GM21825 (cell line): ENCODE data around the gene PLK3.

Experiments used
- ATAC-seq: cut with Tn5 transposase; IDR thresholded peaks from one replicate; pipeline ENCODE4 v1.9.1; 2021; ENCODE audit warnings: mild to moderate bottlenecking, moderate library complexity; ENCODE audit not compliant: unreplicated experiment

PLK3 gene

GRCh38 chr1:44849575-44850132, 49.5 kb downstream of the PLK3 start:
- ATAC-seq: no peak

GRCh38 chr1:44851308-44851707, 51.1 kb downstream of the PLK3 start:
- ATAC-seq: no peak

DNA sequence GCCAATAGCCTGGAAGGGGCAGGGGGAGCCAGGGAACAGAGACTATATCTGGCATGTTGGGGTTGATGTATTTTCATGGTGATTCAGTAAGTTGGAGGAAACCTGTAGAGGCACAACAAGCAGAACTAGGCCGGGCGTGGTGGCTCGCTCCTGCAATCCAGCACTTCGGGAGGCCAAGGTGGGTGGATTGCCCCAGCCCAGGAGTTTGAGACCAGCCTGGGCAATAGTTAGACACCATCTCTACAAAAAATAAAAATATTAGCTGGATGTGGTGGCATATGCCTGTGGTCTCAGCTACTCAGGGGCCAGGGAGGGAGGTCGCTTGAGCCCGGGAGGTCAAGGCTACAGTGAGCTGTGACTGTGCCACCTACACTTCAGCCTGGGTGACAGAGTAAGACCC, 53.0 kb downstream of the PLK3 start:
- no peak for ATAC-seq

DNA sequence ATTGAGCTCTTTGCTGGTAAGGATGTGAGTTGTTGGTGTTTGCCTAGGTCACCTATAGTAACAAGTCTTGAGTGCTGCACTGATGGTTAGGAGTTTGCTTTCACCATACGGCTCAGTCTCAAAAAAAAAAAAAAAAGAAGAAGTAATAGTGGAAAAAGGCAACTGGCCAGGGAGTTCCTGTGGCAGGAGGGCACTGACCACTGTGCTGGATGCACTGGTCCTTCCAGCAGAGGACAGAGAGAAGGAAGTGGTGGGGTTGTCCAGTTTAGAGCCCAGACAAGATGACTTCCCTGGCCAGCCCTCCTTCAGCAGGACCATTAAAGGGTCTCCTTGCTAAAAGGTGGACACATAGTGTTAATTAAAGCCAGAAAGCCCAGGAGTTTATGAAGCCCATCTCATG, 54.8 kb downstream of the PLK3 start:
- no peak for ATAC-seq
